AG09309 (cell line): ENCODE measurements around the gene PFDN4.

ENCODE experiments used
- DNase-seq: peaks from one replicate; pipeline ENCODE4 v3.0.0-alpha.2; 2010; ENCODE audit warnings: low read depth
- H3K4me3 ChIP-seq: 2 replicates; pipeline ENCODE4 v1.5.1; 2011; ENCODE audit warnings: mild to moderate bottlenecking, low read depth, low read length, moderate library complexity; ENCODE audit not compliant: control insufficient read depth
- TF ChIP-seq, protein P1 (sequence below): IDR thresholded peaks from 2 replicates; pipeline ENCODE4 v1.5.1; 2011; ENCODE audit warnings: mild to moderate bottlenecking, low read depth, low read length, inconsistent platforms; ENCODE audit not compliant: insufficient read depth, control insufficient read depth; ENCODE audit errors: missing control alignments

The PFDN4 gene

DNA sequence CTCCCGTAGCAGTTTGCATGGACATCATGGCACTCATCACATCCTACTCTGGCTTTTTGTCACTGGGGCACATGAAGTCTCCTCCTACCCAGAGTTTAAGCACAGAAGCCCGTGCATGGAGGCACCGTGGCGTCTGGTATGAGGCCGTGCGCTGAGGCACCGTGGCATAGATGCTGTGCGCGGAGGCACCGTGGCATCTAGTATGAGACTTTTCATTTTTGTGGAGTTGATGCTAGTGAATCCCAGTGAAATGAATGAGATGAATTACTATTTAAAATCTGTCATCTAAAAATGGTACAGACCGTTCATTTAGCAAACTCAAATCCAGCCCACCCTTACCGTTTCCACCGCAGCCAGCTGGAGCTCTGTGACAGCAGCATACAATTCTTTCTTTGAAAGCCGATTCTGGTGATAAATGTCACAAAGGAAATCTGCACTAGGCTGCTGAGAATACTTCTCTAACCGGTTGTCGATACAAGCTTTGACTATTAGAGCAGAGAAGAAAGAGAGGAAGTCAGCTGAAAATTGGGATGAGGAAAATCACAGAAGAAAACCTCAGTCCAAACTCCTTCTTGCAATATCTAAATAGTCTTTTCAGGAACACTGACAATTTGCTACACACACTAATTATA is 45.4 kb upstream of the PFDN4 start:
- TF ChIP-seq, protein P1, sequence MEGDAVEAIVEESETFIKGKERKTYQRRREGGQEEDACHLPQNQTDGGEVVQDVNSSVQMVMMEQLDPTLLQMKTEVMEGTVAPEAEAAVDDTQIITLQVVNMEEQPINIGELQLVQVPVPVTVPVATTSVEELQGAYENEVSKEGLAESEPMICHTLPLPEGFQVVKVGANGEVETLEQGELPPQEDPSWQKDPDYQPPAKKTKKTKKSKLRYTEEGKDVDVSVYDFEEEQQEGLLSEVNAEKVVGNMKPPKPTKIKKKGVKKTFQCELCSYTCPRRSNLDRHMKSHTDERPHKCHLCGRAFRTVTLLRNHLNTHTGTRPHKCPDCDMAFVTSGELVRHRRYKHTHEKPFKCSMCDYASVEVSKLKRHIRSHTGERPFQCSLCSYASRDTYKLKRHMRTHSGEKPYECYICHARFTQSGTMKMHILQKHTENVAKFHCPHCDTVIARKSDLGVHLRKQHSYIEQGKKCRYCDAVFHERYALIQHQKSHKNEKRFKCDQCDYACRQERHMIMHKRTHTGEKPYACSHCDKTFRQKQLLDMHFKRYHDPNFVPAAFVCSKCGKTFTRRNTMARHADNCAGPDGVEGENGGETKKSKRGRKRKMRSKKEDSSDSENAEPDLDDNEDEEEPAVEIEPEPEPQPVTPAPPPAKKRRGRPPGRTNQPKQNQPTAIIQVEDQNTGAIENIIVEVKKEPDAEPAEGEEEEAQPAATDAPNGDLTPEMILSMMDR, result no peak
- no peak overlapping the region for H3K4me3 ChIP-seq
- no peak for DNase-seq

DNA sequence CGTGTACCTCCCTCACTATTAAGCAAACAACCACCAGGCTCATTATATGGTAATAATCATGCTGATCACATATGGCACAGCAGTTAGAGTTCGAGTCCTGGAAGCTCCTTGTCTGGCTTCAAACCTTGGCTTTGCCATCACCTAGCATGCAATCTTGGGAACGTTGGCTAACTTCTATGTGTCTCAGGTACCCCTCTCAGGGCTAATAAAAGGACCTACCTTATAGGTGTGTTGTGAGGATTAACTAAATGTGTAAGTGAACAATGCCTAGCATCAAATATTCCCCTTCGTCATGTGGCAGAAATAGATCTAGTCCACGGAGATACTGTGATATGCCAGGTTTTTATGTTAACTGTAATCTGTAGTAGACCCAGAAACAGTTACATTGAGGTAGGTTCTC is 44.5 kb upstream of the PFDN4 start:
- no peak overlapping the region for H3K4me3 ChIP-seq
- TF ChIP-seq, protein P1, result no peak
- DNase-seq, result no peak

DNA sequence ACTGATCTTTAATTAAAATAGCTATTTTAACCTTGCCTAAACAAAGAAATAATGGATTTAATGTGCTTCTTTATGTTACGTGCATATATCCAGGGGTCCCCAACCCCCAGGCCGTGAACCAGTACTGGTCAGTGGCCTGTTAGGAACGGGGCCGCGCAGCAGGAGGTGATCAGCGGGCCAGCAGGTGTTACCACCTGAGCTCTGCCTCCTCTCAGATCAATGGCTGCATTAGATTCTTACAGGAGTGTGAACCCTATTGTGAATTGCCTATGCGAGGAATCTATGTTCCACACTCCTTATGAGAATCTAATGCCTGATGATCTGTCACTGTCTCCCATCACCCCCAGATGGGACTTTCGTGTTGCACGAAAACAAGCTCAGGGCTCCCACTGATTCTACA is 42.9 kb upstream of the PFDN4 start:
- TF ChIP-seq, protein P1, result no peak
- no peak overlapping the region for H3K4me3 ChIP-seq
- DNase-seq, result no peak

DNA sequence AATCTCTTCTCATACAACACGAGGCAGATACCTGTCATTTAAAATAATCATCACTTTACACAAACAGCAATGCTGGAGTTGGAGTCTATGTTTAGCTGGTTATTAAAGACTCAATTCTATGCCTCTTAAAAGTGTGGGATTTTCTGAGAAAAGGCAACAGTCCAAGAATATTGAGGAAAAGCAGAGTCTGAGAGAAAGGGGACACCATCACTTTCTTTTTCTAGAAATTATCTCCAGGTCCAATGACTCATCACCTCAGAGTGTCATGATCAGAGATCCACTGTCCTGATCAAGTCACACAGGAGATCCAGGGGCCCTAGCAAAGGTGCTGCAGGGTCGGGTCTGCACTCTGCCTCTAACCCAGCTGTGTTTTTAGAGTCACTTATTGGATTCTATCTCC is 42.1 kb upstream of the PFDN4 start:
- no peak overlapping the region for H3K4me3 ChIP-seq
- no peak for DNase-seq
- TF ChIP-seq, protein P1, result no peak

DNA sequence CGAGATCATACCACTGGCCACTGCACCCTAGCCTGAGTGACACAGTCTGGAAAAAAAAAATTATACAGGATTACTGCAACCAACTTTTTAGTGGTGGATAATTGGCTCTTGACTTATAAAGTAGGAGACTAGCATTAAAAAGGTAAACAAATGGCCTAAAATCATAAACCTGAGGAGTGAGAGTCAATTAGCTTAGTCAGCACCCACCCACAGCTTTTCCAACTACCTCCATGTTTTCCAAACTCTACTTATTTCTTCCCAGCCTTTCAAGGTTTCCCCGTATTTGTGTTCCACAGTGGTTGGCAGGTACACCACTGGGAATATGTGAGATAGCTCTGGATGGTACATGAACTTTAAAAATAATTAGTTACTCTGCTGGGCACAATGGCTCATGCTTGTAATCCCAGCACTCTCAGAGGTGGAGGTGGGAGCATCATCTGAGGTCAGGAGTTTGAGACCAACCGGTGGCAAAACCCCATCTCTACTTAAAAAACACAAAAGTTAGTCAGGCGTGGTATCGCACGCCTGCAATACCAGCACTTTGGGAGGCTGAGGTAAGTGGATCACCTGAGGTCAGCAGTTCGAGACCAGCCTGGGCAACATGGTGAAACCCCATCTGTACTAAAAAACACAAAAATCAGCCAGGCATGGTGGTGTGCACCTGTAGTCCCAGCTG is 40.8 kb upstream of the PFDN4 start:
- DNase-seq, result no peak
- no peak overlapping the region for H3K4me3 ChIP-seq
- TF ChIP-seq, protein P1, result no peak

DNA sequence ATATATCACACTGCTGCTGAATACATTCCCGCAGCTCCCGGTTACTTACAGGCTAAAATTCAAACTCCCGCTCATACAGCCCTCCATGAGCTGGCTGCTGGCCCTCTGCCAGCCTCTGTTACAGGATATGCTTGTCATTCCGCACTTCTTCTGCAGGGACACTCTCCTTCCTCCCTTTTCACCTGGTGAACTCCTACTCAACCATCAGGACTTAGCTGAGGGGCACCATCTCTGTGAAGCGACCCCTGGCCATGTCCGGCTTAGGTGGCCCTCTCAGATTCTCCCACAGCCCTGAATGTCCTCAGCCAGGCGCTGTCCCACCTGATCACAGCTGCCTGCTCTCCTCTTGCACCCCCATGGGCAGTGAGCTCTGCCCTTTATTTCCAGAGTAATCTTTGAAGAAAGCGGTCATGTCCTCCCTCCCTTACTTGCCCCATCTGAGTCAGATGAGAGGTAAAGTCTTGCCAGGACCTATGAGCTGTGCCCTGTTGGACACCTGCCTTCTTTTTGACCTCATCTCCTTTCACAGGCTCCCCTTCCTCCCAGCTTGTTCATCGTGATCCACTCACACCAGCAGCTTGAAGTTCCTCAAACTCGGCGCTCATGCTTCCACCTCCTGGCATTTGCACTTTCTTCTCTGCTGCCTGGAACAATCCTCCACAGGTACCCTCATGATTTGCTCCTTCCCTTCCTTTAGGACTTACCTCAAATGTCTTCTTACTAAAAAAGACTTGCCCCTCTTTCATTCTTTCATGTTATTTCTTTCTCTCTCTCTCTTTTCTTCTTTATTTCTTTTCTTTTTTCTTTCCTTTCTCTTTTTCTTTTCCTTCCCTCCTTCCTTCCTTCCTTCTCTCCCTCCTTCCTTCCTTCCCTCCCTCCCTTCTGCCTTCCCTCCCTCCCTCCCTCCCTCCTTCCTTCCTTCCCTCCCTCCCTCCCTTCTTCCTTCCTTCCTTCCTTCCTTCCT is 39.7 kb upstream of the PFDN4 start:
- TF ChIP-seq, protein P1, result no peak
- DNase-seq, result no peak
- no peak overlapping the region for H3K4me3 ChIP-seq
